GM18907 (cell line): ENCODE measurements around the gene SLC25A5.
"Not testable (repeated sequence)": the region's sequence is repeated elsewhere in the genome, so short reads cannot be mapped to it uniquely, and the experiment has no call there.

ENCODE experiments used
- ATAC-seq: cut with Tn5 transposase; IDR thresholded peaks from one replicate; pipeline ENCODE4 v1.9.1; 2021; ENCODE audit warnings: mild to moderate bottlenecking, moderate library complexity; ENCODE audit not compliant: unreplicated experiment

Gene SLC25A5

DNA sequence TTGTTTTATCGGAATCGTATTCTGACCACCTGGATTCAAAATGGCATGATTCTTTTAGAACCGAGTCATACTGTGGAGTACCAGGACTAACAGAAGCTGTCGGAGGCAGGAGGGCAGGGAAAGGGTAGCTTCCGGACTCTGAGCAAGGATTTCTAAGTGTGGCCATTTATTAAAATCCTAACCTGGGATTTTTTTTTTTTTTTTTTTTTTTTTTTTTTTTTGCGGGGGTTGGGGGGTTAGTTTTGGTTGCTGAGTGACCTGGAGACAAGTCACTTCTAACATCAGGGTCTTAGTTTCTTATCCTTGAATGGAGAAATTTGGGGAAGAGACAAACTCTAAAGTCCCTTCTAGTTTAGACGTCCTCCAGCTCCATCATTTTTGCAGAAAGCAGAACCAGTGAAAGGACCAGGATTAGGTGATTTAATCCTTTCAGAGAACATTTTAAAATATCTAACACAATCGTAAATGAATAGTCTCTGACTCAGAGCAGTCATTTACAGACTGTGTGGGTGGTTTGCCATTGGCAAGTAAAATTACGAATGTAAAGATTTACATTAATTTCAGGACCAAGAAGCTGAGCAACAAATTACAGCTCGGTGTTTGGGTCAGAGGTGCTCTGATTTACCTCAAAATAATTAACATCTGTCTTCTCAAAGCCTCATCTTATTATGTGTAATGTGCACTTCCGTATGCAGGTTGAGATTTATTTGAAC is 7.3 kb downstream of the SLC25A5 start:
- ATAC-seq: no peak

DNA sequence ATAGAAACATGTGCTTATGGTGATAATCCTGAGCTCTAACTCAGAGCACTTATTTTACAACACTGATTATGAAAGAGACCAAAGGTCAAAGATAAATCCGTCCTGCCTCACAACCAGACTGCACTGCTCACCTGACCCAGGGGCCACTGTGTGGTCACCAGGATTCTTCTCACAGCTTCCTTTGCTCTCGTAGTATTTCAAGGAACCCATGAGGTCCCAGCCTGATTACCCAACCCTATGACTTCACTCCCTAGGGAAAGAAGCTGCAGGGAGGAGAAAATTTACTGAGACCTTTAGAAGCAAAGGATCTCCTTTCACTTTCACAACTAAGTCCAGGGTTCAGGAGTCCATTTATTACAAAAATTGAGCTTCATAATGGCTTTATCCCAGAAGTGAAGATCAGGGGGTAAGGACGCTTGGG is 9.6 kb downstream of the SLC25A5 start:
- no peak for ATAC-seq

- ATAC-seq: no peak
These were observed 10.3 kb downstream of the SLC25A5 start for GRCh38 chrX:119478504-119478903.

- ATAC-seq: no peak
These were observed 11.6 kb downstream of the SLC25A5 start for GRCh38 chrX:119479845-119480244.

- ATAC-seq: no peak
These were observed 13.1 kb downstream of the SLC25A5 start for GRCh38 chrX:119481323-119481801.

GRCh38 chrX:119482041-119482440 is 13.8 kb downstream of the SLC25A5 start:
- peak; percentile 11 for ATAC-seq

DNA sequence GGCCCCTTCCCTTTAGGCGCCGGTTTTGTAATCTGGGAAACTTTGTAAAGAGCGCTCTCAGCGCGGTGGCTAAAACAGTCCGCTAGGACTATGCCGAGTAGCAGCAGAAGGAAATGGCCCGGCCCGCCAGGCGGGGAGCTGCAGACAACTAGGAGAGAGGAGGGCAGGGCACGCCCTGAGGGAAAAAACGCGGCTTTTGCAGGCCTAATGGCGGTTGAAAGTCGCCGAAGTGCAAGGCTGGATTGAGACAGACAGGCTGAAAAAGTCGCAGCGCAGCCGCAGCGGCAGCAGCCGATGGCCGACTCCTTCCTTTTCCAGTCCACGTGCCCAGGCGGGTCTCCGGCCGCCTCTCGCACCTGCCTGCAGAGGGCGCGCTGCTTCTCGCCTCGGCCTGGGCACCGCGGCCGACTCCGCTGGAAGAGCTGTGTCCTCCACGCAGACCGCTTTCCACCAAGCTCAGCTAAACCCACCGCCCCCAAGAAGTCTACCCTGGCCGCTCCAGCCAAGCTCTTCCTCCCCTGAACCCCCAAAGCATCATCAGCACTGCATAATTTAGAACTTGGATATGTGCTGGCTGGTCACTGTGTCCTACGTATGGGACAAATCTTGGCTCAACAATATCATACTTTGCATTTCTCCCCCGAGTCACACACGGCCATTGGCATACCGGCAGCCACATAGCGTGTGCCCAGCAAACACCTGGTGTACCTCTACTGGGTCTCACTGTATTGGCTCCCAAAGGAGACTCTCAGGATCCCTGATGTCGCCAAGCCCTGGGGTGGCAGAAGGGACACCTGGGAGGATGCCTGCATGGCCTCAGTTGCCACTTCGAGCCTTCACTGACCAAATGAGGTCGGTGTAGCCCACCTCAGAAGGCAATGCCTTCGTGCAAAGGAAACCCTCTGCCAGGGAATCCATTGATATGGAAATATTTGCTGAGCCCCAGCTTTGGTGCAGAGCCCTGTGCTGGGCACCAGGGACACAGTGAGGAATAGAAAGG is 14.5 kb downstream of the SLC25A5 start:
- ATAC-seq: peak; percentile 77

DNA sequence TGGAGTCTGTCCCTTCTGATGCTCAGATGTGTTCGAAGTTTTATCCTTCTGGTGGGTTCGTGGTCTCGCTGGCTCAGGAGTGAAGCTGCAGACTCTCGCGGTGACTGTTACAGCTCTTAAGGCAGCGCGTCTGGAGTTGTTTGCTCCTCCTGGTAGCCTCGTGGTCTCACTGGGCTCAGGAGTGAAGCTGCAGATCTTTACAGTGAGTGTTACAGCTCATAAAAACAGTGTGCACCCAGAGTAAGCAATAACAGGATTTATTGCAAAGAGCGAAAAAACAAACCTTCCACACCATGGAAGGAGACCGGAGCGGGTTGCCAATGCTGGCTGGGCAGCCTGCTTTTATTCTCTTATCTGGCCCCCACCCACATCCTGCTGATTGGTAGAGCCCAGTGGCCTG is 18.5 kb downstream of the SLC25A5 start:
- no peak for ATAC-seq

DNA sequence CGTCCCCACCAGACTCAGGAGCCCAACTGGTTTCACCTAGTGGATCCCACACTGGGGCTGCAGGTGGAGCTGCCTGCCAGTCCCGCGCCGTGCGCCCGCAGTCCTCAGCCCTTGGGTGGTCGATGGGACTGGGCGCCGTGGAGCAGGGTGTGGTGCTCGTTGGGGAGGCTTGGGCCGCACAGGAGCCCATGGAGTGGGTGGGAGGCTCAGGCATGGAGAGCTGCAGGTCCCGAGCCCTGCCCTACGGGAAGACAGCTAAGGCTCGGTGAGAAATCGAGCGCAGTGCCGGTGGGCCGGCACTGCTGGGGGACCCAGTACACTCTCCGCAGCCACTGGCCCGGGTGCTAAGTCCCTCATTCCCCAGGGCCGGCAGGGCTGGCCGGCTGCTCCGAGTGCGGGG is 19.5 kb downstream of the SLC25A5 start:
- ATAC-seq: not testable (repeated sequence)

DNA sequence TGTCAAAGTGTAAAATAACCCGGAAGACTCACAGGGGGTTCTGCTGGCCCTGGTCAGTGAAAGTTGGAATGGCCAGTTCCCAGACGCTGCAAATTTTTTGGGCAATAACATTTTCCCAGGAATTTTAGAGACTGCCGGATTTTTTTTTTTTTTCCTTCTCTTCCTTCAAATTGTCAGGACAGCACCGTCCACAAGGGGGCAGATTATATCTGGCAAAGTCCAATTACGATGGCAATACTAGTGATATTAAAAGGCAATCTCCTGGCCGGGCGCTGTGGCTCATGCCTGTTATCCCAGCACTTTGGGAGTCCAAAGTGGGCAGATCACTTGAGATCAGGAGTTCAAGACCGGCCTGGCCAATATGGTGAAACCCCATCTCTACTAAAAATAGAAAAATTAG is 20.5 kb downstream of the SLC25A5 start:
- no peak for ATAC-seq

- no peak for ATAC-seq
These were observed 21.2 kb downstream of the SLC25A5 start for GRCh38 chrX:119489212-119490074.

DNA sequence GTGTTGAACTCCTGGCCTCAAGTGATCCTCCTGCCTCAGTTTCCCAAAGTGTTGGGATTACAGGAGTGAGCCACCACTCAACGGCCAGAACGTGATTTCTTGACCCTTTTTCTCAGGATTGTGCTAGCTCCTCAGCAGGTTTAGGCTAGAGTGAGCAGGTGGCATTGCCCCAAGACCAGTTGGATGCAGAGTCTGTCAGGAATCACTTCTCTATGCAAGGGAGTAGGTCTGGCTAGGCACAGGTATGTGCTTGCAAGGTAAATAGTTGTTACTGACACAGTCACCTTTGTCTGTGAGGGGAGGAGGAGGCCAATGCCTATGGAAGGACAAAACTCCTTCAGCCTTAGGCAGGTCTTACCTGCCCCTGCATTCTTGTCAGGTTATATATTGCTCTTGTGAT is 24.2 kb downstream of the SLC25A5 start:
- no peak for ATAC-seq

DNA sequence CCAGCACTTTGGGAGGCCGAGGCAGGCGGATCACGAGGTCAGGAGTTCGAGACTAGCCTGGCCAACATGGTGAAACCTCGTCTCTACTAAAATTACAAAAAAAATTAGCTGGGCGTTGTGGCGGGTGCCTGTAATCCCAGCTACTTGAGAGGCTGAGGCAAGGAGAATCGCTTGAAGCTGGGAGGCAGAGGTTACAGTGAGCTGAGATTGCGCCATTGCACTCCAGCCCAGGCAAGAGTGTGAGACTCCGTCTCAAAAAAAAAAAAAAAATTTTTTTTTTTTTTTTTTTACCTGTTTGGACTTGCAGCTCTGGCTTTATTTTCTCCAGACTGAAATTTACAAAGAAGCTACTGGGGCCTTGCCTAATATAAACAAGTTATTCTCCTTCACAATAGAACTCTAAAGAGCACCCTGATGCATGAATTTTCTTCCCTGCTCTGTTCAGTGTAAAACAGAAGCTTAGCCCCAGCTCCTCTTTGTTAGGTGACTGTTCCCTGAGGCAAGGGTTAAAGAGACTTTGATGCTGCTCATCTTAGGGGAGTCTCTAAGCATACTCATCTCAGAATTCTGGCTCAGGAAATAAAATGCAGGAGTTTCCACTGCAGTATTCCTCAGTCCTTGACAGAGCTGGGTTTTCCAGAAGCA is 25.7 kb downstream of the SLC25A5 start:
- ATAC-seq: not testable (repeated sequence)

DNA sequence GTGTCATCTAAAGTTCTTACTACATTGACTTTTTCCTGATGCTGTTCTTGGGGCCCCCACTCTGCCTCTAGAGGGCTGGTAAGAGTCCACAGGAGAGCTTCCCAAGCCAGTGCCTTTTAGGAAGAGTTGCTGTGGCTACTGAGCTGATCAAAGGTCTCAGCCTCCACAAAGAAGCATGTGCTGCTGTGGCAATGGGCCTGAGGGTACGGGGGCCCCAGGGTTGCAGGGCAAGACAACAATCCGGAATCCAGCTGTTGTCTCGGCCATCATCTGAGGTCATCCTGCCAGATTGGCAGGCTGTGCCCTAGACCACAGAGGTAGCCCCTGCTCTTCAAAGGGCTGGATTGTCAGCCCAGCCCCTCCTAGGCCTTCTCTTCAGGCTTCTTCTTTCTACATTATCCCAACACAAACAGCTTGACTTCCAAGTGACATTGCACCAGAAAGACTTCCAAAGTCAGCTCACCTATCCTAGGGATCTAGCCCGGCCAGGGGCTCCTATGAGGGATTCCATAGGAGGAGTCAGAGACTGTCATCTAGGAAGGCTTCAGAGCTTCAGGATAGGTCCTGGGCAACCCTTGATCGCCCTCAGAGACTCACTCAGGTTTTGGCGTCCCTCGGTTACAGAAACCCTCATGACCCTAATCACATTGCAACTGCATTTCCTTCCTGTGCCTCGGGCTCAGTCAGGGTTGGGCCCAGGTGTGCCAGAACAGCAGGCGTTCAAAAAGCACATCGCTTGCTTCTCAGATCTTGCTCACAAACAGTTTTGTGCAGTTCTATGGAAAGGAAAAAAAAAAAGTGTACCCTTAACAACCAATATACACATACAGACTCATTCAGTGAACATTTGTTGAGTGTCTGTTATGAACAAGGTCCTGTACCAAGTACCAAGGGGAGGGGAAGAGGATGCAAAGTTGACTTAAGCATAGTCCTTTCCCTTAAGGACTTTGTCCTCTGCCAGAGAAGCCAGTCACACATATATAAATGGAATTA is 27.8 kb downstream of the SLC25A5 start:
- no peak for ATAC-seq

DNA sequence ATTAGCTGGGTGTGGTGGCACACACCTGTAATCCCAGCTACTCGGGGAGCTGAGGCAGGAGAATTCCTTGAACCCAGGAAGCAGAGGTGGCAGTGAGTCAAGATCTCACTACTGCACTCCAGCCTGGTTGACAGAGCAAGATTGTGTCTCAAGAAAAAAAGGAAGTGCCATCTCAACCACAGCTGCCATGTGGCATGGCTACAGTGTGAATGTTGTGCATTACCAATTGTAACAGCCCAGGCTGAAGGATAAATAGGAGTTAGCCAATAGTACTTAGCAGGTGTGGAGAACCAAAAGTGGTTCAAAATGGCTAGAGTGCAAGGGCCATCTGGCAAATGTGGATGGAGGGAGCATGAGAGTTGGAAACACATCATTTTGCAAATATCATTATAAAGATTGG is 28.9 kb downstream of the SLC25A5 start:
- no peak for ATAC-seq

- ATAC-seq: no peak
These were observed 32.0 kb downstream of the SLC25A5 start for GRCh38 chrX:119500061-119500800.

- ATAC-seq: no peak
These were observed 33.4 kb downstream of the SLC25A5 start for GRCh38 chrX:119501511-119502148.
